ENCODE data around the gene POC5.

- no peak for TF ChIP-seq CTCF (IDR thresholded peaks at IDR 0.05 in 2 of 3, conservative IDR thresholded peaks at IDR 0.05 in 1 of 3; ENCODE audit: borderline replicate concordance in 1 of 3, insufficient read depth in 1 of 3, low read depth in 2 of 3, low read length in 2 of 3)
- no peak for TF ChIP-seq POLR2A (IDR thresholded peaks at IDR 0.05; ENCODE audit: borderline replicate concordance, extremely low read depth, insufficient read depth, insufficient read length)
- no peak for TF ChIP-seq SIN3A (IDR thresholded peaks at IDR 0.05; ENCODE audit: low read depth)
- TF ChIP-seq POLR2AphosphoS5 (IDR thresholded peaks at IDR 0.05; ENCODE audit: low read depth, low read length), result no peak
- TF ChIP-seq FOSL1 (IDR thresholded peaks at IDR 0.05; ENCODE audit: low read depth), result no peak
- no peak for TF ChIP-seq TCF7L2 (IDR thresholded peaks at IDR 0.05; ENCODE audit: borderline replicate concordance, extremely low read depth, insufficient read depth, insufficient read length)
- TF ChIP-seq REST (IDR thresholded peaks at IDR 0.05; ENCODE audit: low read depth), result no peak
- TF ChIP-seq CEBPB (IDR thresholded peaks at IDR 0.05; ENCODE audit: low read depth), result no peak
- no peak for TF ChIP-seq EGR1 (IDR thresholded peaks at IDR 0.05; ENCODE audit: low read depth)
- TF ChIP-seq JUND (IDR thresholded peaks at IDR 0.05), result no peak
Measured at GRCh38 chr5:75671506-75671905, 45.7 kb downstream of the POC5 start.
